K562 (cell line): ENCODE results near the gene HIVEP3. TPM values are rescaled to one million over a fixed set of nuclear protein-coding genes. Genes with fewer than 3 reads are reported as not detected.

ENCODE experiments used
- ATAC-seq: fragments of 200-7000 bp; cut with Tn5 transposase; 3 replicates; pipeline ENCODE4 v1.9.1; 2020; ENCODE audit warnings: moderate library complexity
- BruUV-seq: library from RNA; stranded (reverse); fragments of 400-500 nt; replicated peaks from 2 replicates; lab custom pipeline; 2021; lab: Mats Ljungman, UMichigan
- CTCF ChIA-PET: fragments of 300-600 bp; formaldehyde crosslinking; extraction: SDS; loops from one replicate; lab custom pipeline; 2021; ENCODE audit warnings: low intra/inter-chr PET ratio; lab: Yijun Ruan, JAX
- POLR2A ChIA-PET: fragments of 300-600, 350-650 bp; sonication (Branson Sonifier 250); formaldehyde crosslinking; extraction: SDS; loops from one replicate; lab custom pipeline; 2021; ENCODE audit warnings: antibody characterized with exemption, inconsistent platforms; lab: Yijun Ruan, JAX
- DNase-seq, 4 experiments: peaks; one replicate each; pipeline versions ENCODE4 v3.0.0 to v3.0.0-alpha.2; 2011 to 2018; ENCODE audit warnings: low spot score in 3 of 4, mixed read lengths in 3 of 4; ENCODE audit errors: extremely low read depth in 1 of 4
- FAIRE-seq: peaks from 2 replicates; lab custom pipeline; 2011; peaks lifted over from hg19 to GRCh38; lab: Jason Lieb, UNC
- H2AFZ ChIP-seq: 2 replicates; pipeline ENCODE4 v1.6.0; 2011; ENCODE audit warnings: low read depth, low read length, control low read depth, inconsistent platforms
- H3K27ac ChIP-seq: fragments of 200-600 bp; 3 replicates; pipeline ENCODE4 v1.8.0; 2011; ENCODE audit warnings: low read depth, mild to moderate bottlenecking, control low read depth, inconsistent platforms, low read length, moderate library complexity, mixed read lengths; ENCODE audit errors: extremely low read depth
- H3K27me3 ChIP-seq, 2 experiments: fragments of 300-600 bp in 1 of 2; 2 replicates in 1 of 2; 3 replicates in 1 of 2; pipeline versions ENCODE4 v1.6.0 to v1.8.0; 2011; ENCODE audit warnings: inconsistent platforms in 2 of 2, low read length in 2 of 2, mild to moderate bottlenecking in 1 of 2, mixed read lengths in 1 of 2, moderate library complexity in 1 of 2; ENCODE audit not compliant: control insufficient read depth in 2 of 2, insufficient read depth in 2 of 2
- H3K36me3 ChIP-seq: fragments of 300-600 bp; 3 replicates; pipeline ENCODE4 v1.8.0; 2011; ENCODE audit warnings: mild to moderate bottlenecking, low read length, inconsistent platforms; ENCODE audit not compliant: control insufficient read depth, insufficient read depth
- H3K4me1 ChIP-seq, 2 experiments: fragments of 200-600 bp in 1 of 2; replicated peaks in 1 of 2; 2 replicates in 1 of 2; 3 replicates in 1 of 2; pipeline versions ENCODE4 v1.5.1 to v1.8.0; 2011; ENCODE audit warnings: inconsistent platforms in 2 of 2, low read length in 2 of 2, mild to moderate bottlenecking in 1 of 2, mixed read lengths in 1 of 2, moderate library complexity in 1 of 2; ENCODE audit not compliant: control insufficient read depth in 2 of 2, insufficient read depth in 2 of 2
- H3K4me2 ChIP-seq: 2 replicates; pipeline ENCODE4 v1.6.1; 2011; ENCODE audit warnings: low read length, control low read depth, inconsistent platforms, mixed read lengths; ENCODE audit not compliant: insufficient read depth
- H3K4me3 ChIP-seq: fragments of 200-600 bp; sonication (generic), shearing (Covaris generic); 2 replicates; pipeline ENCODE4 v1.5.1; 2016; ENCODE audit warnings: control low read depth, inconsistent platforms
- H3K79me2 ChIP-seq: fragments of 200-600 bp; 3 replicates; pipeline ENCODE4 v1.8.0; 2011; ENCODE audit warnings: low read length, inconsistent platforms; ENCODE audit not compliant: control insufficient read depth, insufficient read depth
- H3K9ac ChIP-seq, 2 experiments: 2 replicates each; pipeline versions ENCODE4 v1.6.0 to v1.6.1; 2011; ENCODE audit warnings: low read depth in 2 of 2, low read length in 2 of 2, control low read depth in 1 of 2, inconsistent platforms in 1 of 2, mild to moderate bottlenecking in 1 of 2, mixed read lengths in 1 of 2; ENCODE audit not compliant: insufficient read depth in 1 of 2
- H3K9me1 ChIP-seq: one replicate; pipeline ENCODE4 v1.6.0; 2011; ENCODE audit warnings: inconsistent platforms, mild to moderate bottlenecking, low read length, moderate library complexity; ENCODE audit not compliant: control insufficient read depth, insufficient read depth
- H3K9me3 ChIP-seq: replicated peaks from 2 replicates; pipeline ENCODE4 v1.5.1; 2011; ENCODE audit warnings: low read depth, low read length, inconsistent platforms; ENCODE audit not compliant: control insufficient read depth, insufficient read depth
- H4K20me1 ChIP-seq: replicated peaks from 2 replicates; pipeline ENCODE4 v1.6.1; 2011; ENCODE audit warnings: low read length, inconsistent platforms, mixed read lengths; ENCODE audit not compliant: control insufficient read depth, insufficient read depth
- CEBPB ChIP-seq: fragments of 450-650 bp; IDR thresholded peaks from 2 replicates; pipeline ENCODE4 v1.6.1; 2016; ENCODE audit warnings: missing genetic modification characterization, missing compliant biosample characterization
- CREM ChIP-seq: IDR thresholded peaks from 2 replicates; pipeline ENCODE4 v1.6.1; 2014; ENCODE audit warnings: antibody characterized with exemption, low read depth
- DPF2 ChIP-seq: fragments of 450-650 bp; IDR thresholded peaks from 2 replicates; pipeline ENCODE4 v1.6.1; 2016
- ETS2 ChIP-seq: IDR thresholded peaks from 2 replicates; pipeline ENCODE4 v1.6.1; 2016; ENCODE audit warnings: borderline replicate concordance, missing genetic modification characterization, mild to moderate bottlenecking, moderate library complexity, missing compliant biosample characterization; ENCODE audit not compliant: poor library complexity, severe bottlenecking
- HDAC2 ChIP-seq: fragments of 450-650 bp; IDR thresholded peaks from 2 replicates; pipeline ENCODE4 v1.6.1; 2016; ENCODE audit warnings: mild to moderate bottlenecking
- HNRNPLL ChIP-seq: fragments of 200-400 bp; formaldehyde crosslinking; IDR thresholded peaks from 2 replicates; pipeline ENCODE4 v1.6.1; 2017; ENCODE audit warnings: low read length, low read depth, mild to moderate bottlenecking; ENCODE audit not compliant: poor library complexity, severe bottlenecking
- KLF1 ChIP-seq: fragments of 450-650 bp; IDR thresholded peaks from 2 replicates; pipeline ENCODE4 v1.6.1; 2016; ENCODE audit warnings: missing genetic modification characterization, missing compliant biosample characterization
- POLR2B ChIP-seq: fragments of 450-650 bp; IDR thresholded peaks from 2 replicates; pipeline ENCODE4 v1.6.1; 2018; ENCODE audit warnings: low read depth; ENCODE audit not compliant: partially characterized antibody
- PRPF4 ChIP-seq: fragments of 200-400 bp; formaldehyde crosslinking; IDR thresholded peaks from one replicate; pipeline ENCODE4 v1.6.1; 2017; ENCODE audit warnings: low read length, low read depth, mild to moderate bottlenecking; ENCODE audit not compliant: insufficient read depth, poor library complexity, severe bottlenecking
- ZNF184 ChIP-seq: sonication (generic); formaldehyde crosslinking; IDR thresholded peaks from 2 replicates; pipeline ENCODE4 v1.5.0; 2020; ENCODE audit warnings: missing genetic modification reagents
- ZNF41 ChIP-seq: fragments of 250-450 bp; sonication (Bioruptor Pico); conservative IDR thresholded peaks from 2 replicates; pipeline ENCODE4 v1.4.0; 2020; ENCODE audit warnings: mild to moderate bottlenecking
- ZNF830 ChIP-seq: fragments of 250-450 bp; sonication (Bioruptor Pico); IDR thresholded peaks from 2 replicates; pipeline ENCODE4 v1.5.0; 2021; ENCODE audit warnings: mild to moderate bottlenecking
- WGBS: fragments of 100-300 bp; shearing (Covaris generic); methylation state at CpG from one replicate; pipeline ENCODE4 v1.1.6; 2016; ENCODE audit warnings: low coverage, mixed read lengths; ENCODE audit not compliant: insufficient coverage; ENCODE audit errors: missing lambda C conversion rate; 5-methylcytosine and 5-hydroxymethylcytosine counted together
- in situ Hi-C: fragments of 300-500 bp; cut with MboI; formaldehyde crosslinking; loops from 4 replicates; pipeline ENCODE4 v1.15.0; 2018; ENCODE audit warnings: inconsistent platforms, mixed read lengths
- intact Hi-C: fragments of 100-400 bp; cut with micrococcal nuclease; formaldehyde crosslinking; loops from 2 replicates; pipeline ENCODE4 v1.14.2; 2022
- polyA plus RNA-seq, 8 experiments: library from polyadenylated mRNA; depleted of rRNA in 4 of 8; stranded (reverse) in 5 of 8; unstranded in 3 of 8; fragments of >200 nt; fragmentation: Nextera tagmentation in 2 of 8; fragmentation: Illumina TruSeq in 1 of 8; extraction: Ambion mirVana in 2 of 8; extraction: Trizol in 1 of 8; gene quantifications; 2 replicates each; pipeline versions ENCODE4 v1.2.1 to v1.2.3, GENCODE V29; 2011 to 2014; ENCODE audit warnings: inconsistent platforms in 1 of 8, missing spikeins in 1 of 8
- total RNA-seq, 7 experiments: library from RNA; depleted of rRNA in 6 of 7; stranded (reverse); fragments of >200 nt in 6 of 7; fragmentation: Illumina TruSeq in 2 of 7; extraction: Trizol in 2 of 7; gene quantifications; 2 replicates each; pipeline versions ENCODE4 v1.2.1 to v1.2.3, GENCODE V29; 2011 to 2021; ENCODE audit warnings: low replicate concordance in 1 of 7

HIVEP3 gene
- total and polyA plus RNA-seq, 9 of the 15 experiments (the other 6 are each of a cell fraction or from before 2014, with no cell fraction given): 0.09 to 0.58 (median 0.34) TPM; not detected in 1

- Histone ChIP-seq H3K9me3 (no peaks in the 10 kb centered on the region), H3K9me1 (no peaks in the 10 kb centered on the region), H3K79me2 (no peaks in the 10 kb centered on the region), H3K27me3 (peaks cover 6 to 56% of the 10 kb centered on the region in 2 experiments; a peak in 3 of 5 replicates), H3K9ac (no peak overlapping the region), H3K27ac (no peak overlapping the region), H4K20me1 (peaks cover 1% of the 10 kb centered on the region; the same call in 1 of the 2 replicates), H3K4me1 (no peaks in the 10 kb centered on the region), H3K4me2 (no peak overlapping the region), H3K4me3 (no peak overlapping the region), H3K36me3 (no peaks in the 10 kb centered on the region), H2AFZ (no peak overlapping the region)
- whole genome bisulfite sequencing: 1% methylated on average over 4 of the region's 4 CpGs
- TF ChIP-seq KLF1 (no peak), ZNF830 (CRISPR knock-in tag) (no peak), CEBPB (no peak), ZNF184 (CRISPR knock-in tag) (no peak), HDAC2 (no peak), ETS2 (no peak), PRPF4 (no peak), POLR2B (no peak), DPF2 (no peak), HNRNPLL (no peak), CREM (no peak), ZNF41 (CRISPR knock-in tag) (no peak)
- BruUV-seq: no TSS peak
- FAIRE-seq: no peak
- POLR2A ChIA-PET: interaction anchor here (1.1 to 1.3 kb wide), 3 partner anchors 20 to 116 kb away, joined by 3 to 4 read pairs (median 3); no protein-coding TSS in a partner anchor
- no peak for DNase-seq
- in situ Hi-C loops (no loop called here), intact Hi-C loops (no loop called here)
- CTCF ChIA-PET: no interaction called here
- ATAC-seq: no peak
Measured at GRCh38 chr1:41704196-41704595, 214.5 kb downstream of the HIVEP3 start.
